Natural killer cell treated with Interleukin-12 subunit alpha and Interleukin-12 subunit beta and Interleukin-15 and Interleukin-18, amount 100 ng/mL, for 72 hours (primary cell): Measurements from ENCODE around the gene CORO2A. TPM values are rescaled to one million over a fixed set of nuclear protein-coding genes. Genes with fewer than 3 reads are reported as not detected.

Experiments
- ATAC-seq, 2 donors: fragments of 150-1000 bp; cut with Tn5 transposase in 1 of 2; sonication (Bioruptor Pico), chemical (Tn5 transposase) in 1 of 2; 2 replicates each; pipeline ENCODE4 v1.10.0; 2021
- DNase-seq: peaks from one replicate; pipeline ENCODE4 v3.0.0; 2022; ENCODE audit warnings: low spot score
- H3K27ac Mint-ChIP-seq, 2 donors: 1 replicate in 1 of 2; 2 replicates in 1 of 2; pipeline ENCODE4 v1.8.0; 2022; ENCODE audit warnings: mixed read lengths in 2 of 2, mild to moderate bottlenecking in 1 of 2, moderate library complexity in 1 of 2
- H3K27me3 Mint-ChIP-seq, 2 donors: 1 replicate in 1 of 2; 2 replicates in 1 of 2; pipeline ENCODE4 v1.8.0; 2022; ENCODE audit warnings: mixed read lengths in 2 of 2
- H3K36me3 Mint-ChIP-seq: one replicate; pipeline ENCODE4 v1.8.0; 2022; ENCODE audit warnings: mixed read lengths
- H3K4me1 Mint-ChIP-seq, 2 donors: 1 replicate in 1 of 2; 2 replicates in 1 of 2; pipeline ENCODE4 v1.8.0; 2022; ENCODE audit warnings: low read depth in 2 of 2, mixed read lengths in 2 of 2, mild to moderate bottlenecking in 1 of 2
- H3K4me3 Mint-ChIP-seq: one replicate; pipeline ENCODE4 v1.8.0; 2022; ENCODE audit warnings: mixed read lengths
- H3K9me3 Mint-ChIP-seq: 2 replicates; pipeline ENCODE4 v1.8.0; 2022; ENCODE audit warnings: mixed read lengths
- total RNA-seq, 2 donors: library from RNA; stranded (reverse); gene quantifications; one replicate each; pipeline ENCODE4 v1.2.3, GENCODE V29; 2022

The CORO2A gene
- total RNA-seq, 2 donors from 2014 or later = 0.95 to 1.8 TPM

- H3K9me3 Mint-ChIP-seq = no peaks in the 10 kb centered on the region
- peaks cover 5 to 15% of the 10 kb centered on the region in 2 donors for H3K4me1 Mint-ChIP-seq
- DNase-seq (peak; percentile 76), ATAC-seq (no peak)
- H3K36me3 Mint-ChIP-seq = peaks cover 11% of the 10 kb centered on the region
- H3K27ac Mint-ChIP-seq = peak overlapping the region in 1 of 2 donors; percentile 68
- H3K27me3 Mint-ChIP-seq = no peaks in the 10 kb centered on the region
- peak overlapping the region; percentile 15 for H3K4me3 Mint-ChIP-seq
Measured at GRCh38 chr9:98074115-98074990, 118.1 kb downstream of the CORO2A start.

GRCh38 chr9:98071737-98072136, 120.7 kb downstream of the CORO2A start:
- Mint-ChIP-seq H3K27me3 (no peaks in the 10 kb centered on the region), H3K4me1 (peaks cover 6 to 15% of the 10 kb centered on the region in 2 donors), H3K4me3 (no peak overlapping the region), H3K36me3 (peaks cover 4% of the 10 kb centered on the region), H3K9me3 (no peaks in the 10 kb centered on the region), H3K27ac (no peak overlapping the region)
- DNase-seq (no peak), ATAC-seq (no peak)

Other genes with a start within 250 kb of the CORO2A start
- gene ANP32B, start 209.3 kb downstream of the CORO2A start, total RNA-seq = 100 to 1,000 TPM; 160 to 345 TPM
- gene NANS, start 135.9 kb downstream of the CORO2A start, total RNA-seq = 10 to 100 TPM; 41.2 to 72.9 TPM
- gene TRIM14, start 73.4 kb downstream of the CORO2A start, total RNA-seq = 10 to 100 TPM; 29.4 to 49.0 TPM
- 1 to 10 TPM; 3.9 to 4.2 TPM for gene TBC1D2, start 63.0 kb upstream of the CORO2A start, total RNA-seq